GM21723 (cell line): ENCODE data around the gene IQSEC1.

Experiments
- ATAC-seq: cut with Tn5 transposase; IDR thresholded peaks from one replicate; pipeline ENCODE4 v1.9.1; 2021; ENCODE audit warnings: mild to moderate bottlenecking, moderate library complexity; ENCODE audit not compliant: unreplicated experiment

The IQSEC1 gene

DNA sequence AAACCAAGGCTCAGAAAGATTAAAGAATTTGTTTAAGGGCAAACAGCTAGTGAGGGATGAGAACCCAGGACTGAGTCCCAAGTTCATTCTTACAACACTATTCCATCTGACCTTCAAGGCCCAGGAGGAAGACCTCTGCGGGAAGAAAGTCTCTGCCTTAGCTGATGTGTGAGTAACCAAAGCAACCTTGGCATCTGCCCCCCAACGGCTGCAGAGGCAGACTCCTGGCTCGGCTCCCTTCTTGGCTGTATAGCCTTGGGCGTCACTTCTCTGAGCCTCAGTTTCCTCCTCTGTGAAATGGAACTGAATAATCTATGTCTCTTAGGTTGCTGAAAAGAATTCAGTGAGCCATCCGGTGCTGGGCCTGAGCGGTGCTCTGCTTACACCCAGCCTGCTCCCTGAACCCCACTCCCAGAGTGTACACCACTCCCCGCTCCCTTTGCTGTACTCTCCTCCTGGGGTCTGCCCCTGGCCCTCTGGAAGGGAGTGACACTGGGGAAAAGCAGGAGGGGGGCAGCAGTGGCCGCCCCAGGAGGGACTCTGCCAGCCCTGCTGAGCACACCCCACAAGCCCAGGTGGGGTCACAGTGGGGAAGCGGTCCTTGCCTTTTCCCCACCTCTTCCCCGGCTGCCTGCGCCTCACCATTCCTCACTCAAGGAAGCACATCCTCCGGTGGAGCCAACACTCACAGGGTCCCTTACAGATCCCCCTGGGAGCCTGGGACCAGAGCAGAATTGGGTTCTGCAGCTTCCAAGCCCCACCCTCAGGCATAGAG is 97.3 kb downstream of the IQSEC1 start:
- ATAC-seq = no peak

DNA sequence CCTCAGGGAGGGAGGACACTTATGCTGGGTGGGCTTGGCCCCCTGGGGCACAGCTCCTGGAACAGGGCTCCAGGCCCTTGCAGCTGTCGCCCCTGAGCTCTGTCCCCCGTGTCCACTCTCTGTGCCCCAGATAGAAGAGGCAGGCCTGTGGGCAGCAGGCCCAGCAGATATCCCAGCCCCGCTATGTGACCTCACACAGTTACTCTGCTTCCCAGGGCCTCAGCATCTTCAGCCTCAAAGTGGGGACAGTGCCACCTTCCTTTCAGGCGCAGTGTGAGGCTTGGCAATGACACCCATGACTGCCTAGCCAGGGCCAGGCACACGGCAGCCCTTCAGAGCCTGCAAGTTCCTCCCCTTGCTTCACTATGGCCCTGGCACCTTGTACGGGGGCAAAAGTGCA is 98.4 kb downstream of the IQSEC1 start:
- ATAC-seq = no peak

DNA sequence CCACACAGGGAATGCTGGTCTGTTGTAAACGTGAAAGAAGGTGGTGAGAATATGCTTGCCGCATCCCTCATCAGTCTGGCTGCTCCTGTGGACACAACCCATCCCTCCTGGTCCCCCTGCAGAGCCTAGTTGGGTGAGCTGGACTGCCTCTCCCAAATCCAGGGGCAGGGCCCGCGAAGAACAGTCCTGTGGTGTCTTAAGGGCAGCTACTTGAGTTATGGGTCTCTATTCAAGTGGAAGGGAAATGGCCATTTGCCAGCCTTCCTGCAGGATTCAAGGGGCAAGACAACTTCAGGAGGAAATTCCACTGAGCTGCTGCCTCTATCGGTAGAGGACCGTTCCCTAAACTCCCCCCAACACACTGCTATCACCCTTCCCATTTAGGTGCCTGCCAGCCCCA is 98.9 kb downstream of the IQSEC1 start:
- no peak for ATAC-seq

DNA sequence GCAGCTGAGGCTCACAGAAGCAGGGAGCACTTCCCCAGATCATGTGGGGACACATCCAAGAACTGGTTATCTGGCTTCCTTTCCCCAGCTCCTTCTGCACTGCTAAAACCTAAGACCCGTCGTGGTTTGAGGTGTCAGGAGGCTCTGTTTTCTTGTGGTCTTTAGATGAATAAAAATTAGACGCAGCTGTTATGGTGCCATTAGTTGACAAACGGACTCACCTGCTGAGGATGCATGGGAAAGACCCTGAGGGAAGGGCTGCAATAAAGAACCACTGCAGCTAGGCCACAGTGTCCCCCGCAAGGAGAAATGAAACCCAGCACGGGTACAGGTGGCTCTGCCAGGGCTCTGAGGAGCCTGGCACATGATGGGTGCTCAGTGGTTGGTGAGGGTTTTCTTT is 99.4 kb downstream of the IQSEC1 start:
- no peak for ATAC-seq

DNA sequence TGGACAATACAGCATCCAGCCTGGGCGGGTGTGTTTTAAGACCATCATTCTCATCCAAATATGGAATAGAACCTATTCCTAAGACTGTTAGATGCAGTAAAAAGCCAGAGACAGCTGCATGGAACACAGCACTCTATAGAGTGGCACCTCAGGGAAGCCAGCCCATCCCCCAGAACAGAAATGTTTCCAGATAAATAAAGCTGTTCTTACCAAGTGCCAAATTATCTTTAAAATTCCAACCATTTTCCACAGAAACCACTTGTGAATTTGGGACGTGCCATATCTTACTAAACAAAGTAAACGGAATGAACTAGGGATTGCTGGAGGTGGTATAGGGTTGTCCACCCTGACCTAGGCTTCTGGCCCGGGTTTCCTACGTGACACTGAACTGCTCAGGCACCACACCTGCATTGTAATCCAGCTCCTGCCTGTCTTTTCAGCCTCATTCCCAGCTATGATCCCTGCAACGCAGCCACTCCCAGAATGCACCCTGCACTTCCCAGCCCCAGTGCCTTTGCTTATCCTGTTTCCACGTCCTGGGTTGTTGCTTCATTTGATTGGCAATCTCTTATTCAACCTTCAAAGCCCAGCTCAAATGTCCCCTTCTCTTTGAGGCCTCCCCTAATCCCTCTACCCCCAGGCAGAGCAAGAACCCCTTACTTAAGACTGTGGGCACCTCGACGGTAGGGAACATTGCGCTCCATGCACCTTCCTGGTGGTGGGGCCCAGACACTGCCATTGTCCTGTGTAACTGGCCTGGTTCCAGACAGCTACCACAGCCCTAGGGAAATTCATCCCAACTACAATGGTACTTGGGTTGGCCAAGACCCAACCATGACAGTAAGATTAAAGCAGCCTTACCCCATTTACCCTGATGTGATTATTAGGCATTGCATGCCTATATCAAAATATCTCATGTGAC is 100.2 kb downstream of the IQSEC1 start:
- no peak for ATAC-seq

DNA sequence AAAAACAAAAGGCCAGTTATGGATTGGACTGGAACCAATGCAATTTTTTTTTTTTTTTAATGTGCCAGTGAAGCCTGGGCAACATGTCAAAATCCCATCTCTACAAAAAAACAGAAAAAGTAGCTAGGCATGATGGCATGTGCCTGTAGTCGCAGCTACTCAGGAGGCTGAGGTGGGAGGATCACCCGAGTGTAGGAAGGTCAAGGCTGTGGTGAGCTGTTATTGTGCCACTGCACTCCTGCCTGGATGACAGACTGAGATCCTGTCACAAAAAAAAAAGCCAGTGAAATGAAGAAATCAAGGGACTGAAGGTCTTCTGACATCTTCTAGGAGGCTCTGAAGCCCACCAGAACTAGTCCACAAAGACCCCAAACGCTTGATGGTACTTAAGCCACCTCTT is 101.2 kb downstream of the IQSEC1 start:
- ATAC-seq = no peak

DNA sequence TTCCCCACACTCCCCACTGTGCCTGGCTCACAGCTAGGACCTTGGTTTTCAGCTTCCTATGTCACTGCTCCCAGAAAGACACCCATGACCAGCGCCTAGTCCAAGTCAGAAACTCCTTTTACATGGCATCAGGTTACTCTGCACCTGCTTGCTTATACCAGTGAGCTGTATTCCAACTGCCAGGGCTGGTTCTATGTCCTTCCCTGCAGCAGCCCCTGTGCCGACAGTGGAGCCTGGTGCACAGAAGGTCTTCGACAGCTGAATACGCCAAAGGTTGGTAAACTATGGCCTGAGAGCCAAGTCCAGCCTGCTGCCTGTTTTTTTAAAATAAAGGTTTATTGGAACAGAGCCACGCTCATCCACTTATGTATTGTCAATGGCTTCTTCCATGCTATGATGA is 102.5 kb downstream of the IQSEC1 start:
- ATAC-seq = no peak

DNA sequence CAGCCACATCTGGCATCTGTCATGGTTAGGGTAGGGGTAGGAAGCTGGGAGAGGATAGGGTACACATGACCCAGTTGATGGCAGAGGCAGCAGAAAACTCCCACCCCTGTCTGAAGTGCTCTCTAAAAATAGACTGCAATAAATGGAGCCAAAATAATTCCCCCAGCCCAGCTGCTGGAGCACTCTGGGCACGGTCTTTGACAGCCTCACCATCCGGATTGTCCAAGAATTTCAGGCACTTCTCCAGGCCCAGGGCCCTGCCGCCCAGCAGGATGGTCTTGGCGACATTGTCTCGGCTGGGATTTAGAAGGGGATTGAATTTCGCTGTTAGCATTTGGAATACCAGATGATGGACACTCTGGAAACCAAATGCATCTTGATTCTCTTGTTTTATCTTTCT is 103.7 kb downstream of the IQSEC1 start:
- ATAC-seq = no peak

DNA sequence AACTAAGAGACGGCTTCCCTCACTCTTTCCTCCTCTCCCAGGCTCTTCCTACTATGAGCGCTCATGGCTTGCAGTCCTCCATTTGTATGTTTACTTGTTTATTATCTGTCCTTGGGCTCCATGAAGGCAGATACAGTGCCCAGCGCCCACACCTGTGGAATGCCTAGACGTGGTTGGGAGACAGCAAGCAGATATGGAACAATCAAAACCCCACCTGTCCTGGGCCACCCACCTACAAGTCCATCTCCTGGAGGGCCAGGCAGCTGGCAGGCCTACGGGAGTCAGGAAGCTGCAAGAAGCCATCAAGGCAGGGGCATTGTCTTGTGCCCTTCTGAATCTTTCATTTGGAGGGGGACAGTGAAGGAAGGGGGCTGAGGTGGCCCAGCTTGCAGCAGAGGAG is 104.7 kb downstream of the IQSEC1 start:
- ATAC-seq = no peak

DNA sequence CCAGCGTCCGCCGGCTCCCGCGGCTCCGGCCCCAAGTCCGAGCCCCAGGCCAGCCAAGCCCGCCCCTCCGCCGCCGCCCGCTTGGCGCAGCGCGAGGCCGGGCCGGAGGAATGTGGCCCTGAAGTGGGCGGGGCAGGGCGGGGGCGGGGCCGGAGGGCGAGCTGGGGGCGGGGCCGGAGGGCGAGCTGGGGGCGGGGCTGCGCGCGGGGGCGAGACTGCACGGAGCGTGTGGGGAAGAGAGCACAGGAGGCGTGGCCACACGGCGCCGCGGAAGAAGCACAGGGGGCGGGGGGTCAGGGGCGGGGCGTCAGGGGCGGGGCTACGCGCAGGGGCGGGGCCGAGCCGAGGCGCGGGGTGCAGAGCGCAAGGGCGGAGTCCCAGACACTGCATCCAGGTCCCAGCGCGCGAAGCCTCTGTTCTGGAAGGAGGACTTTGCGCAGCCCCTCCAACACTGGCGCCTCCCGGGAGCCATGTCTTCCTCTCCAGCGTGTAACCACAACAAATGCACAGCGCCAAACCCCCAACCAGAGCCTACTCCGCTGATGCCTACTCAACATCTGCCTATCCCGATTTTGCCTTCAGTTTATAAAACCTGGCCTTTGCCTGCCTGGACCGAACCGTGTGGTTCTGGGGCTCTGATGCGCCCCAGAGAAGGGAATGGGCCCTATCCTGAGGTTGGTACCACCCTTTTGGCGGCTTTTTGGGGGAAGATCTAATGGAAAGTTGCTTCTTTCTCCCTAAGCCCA is 105.5 kb downstream of the IQSEC1 start:
- ATAC-seq = peak; percentile 74

DNA sequence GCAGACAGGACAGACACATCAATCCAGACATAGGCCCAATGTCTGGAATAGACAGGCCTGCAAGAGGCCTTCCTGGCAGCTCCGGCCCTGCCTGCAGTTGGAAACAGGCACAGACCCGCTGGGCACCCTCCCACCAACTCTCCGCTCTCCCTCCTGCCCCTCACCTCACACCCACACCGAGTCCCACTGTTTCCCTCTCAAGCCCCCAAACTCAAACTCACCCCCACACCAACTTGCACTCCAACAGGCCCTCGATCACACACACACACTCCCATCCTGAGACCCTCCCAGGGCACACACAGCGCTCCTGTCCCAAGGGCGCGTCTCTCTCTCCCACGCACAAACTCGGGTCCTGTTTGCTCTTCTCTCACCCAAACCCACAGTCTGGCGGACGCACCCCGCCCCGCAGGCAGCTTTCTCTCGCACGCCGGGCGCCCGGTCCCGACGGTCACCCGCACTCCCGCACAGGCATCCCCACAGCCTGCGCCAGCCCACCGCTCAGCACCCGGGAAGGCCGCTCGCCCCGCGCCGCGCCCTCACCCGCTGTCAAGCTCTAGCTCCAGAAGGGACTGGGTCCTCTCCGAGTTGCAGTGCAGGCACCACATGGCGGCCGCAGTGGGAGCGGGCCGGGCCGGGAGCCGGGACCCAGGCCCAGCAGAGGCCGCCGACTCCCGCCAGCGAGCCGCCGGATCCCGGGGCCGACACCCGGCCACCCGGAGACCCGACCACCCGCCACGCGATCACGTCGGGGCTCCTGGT is 106.2 kb downstream of the IQSEC1 start:
- peak; percentile 15 for ATAC-seq

DNA sequence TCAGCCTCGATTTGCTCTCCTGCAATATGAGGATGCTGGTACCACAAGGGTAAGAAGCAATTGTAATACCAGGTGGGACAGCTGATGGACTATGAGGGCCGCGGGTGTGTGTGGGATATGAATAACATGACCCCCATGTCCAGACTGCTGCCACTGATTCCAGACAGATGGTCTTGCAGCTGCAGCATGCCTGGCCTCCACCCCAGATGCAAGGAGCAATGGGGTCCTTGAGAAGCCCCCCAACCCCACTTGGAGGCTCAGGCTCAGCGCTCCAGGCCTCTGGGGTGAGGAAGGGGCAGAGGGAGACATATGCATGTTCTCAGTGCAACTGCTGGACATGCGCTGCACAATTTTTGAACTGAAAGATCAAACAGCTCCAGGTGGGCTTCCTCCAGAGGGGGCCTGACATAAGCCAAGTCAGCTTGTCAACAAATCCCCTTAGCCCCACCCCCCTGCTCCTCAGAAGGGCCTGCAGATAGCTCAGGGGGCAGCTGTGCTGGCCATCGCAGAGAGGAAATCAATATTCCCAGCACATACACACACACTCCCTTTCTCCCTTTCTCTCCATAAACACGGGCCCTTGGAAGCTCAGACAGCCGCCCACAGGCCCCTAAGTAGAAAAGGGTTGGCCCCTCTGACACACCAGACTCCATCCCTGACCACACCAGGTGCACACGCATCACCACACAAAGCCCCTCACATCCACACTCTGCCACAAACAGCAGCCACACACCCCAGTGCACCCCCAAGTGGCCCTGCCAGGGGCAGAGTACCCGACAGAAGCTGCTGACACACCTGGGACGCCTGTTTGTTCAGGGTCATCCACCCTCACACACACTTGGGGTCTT is 107.0 kb downstream of the IQSEC1 start:
- no peak for ATAC-seq

DNA sequence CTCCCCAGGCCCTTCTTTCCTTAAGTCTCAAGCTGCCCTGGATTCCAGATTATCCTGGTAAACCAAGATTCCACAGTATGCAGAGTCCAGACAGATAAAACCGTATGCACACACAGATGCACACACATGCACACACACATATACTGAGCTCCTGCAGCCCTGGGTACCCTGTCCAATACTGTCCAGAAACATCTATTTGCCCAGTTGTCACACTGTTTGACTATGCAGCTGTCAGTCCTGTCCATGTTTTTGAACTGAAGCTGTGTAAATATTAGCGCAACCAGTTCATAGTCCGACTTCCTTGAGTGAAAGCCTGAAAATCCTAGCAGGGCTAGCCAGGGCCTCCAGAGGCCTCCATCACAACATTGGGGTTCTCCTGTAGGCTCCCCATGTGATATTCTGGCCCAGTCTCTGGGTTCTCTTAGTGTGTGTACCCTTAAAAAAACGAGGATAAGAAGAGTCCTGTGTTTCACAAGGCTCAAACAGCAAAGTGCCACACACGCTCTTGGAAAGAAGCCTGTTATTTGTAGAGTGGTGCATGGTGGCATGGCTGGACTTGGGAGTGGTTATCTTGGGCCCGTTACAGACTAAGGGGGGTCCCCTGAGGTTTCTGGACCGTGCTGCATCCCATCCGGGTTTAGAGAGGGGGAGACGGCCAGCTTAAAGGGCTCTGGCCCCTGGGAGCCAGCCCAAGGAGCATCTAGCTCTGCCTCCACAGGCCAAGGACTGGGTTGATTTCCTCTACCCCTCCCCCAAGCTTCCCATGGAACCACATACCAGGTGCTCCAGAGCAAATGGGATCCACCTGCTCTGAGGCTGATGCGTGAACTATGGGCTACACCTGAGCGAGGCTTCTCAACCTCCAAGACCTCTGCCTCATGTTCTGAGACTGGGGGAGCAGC is 108.3 kb downstream of the IQSEC1 start:
- no peak for ATAC-seq

DNA sequence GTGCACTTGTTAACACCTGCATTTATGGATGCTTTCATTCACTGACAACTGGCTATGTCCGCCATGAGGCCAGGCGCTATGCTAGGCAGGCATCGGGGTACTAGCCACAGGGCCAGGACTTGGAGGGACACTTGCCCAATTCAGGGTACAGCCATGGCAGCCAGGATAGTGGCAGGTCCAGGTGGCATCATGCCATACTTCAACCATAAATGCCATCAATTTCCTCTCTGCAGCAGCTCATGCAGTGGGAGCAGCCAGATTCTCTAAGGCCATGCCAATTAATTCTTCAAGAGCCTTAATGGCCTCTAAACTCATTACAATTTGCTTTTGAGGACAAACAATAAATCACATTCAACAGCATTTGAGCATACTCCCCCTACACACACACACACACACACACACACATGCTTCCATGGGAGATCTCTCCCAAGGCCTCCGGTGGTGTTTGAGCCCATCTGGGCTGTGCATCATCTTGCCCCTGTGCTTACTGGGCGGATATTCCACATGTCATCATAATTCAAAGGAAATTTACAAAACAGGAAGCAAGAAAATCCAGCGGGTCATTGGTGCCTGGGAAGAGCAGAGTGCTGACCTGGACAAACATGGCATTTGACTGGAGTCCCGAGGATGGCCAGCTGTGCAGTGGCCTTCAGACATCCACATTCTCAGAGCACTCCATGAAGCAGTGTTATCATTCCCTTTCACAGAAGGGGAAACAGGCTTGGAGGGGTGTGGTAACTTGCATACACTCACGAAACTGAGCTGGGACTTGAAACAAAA is 109.1 kb downstream of the IQSEC1 start:
- ATAC-seq = no peak

DNA sequence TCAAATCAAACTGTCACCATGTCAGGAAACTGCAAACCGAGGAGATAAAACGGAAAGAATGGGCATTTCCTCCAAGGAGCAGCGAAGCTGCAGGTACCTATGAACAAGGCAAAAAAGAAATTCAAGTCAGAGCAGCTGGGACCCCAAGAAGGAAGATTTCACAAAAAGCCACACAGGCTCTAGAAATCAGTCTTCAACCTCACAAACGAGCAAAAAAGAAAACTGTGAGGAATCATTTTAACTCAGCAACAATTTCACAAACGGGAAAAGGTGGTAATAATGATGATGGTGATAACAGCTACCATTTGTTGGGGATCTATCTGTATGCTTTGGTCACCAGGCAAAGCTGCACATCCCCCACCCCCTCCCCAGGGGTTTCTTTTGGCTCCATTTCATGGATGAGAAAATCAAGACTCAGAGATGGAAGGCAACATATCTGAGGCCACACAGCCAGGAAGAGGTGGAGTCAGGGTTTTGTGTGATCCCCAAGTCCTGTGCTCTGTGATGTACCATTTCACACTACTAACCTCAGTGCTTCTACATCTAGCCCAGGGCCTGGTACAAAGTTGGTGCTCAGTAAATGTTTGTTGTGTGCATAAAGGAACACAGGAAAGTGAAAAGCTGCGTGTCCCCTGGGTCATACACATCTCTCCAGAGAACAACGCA is 109.9 kb downstream of the IQSEC1 start:
- ATAC-seq = no peak

DNA sequence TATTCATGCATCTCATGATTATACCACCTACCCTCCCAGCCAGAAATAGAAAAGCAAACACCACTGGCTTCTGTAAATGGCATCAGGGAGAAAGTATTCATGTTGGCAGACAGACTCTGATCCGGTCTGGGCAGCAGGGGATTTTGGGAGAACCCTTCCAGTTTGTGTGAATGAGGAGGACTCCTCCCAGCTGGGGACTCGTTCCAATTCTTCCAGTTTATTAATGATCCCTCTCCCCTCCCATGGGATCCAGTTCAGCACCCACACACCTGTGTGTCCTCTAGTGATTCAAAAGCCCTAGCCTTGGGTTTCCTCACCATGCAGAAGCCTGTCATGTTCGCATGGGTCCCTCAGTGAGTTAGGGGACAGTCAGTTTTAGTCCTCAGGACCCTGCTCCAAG is 110.9 kb downstream of the IQSEC1 start:
- ATAC-seq = no peak

DNA sequence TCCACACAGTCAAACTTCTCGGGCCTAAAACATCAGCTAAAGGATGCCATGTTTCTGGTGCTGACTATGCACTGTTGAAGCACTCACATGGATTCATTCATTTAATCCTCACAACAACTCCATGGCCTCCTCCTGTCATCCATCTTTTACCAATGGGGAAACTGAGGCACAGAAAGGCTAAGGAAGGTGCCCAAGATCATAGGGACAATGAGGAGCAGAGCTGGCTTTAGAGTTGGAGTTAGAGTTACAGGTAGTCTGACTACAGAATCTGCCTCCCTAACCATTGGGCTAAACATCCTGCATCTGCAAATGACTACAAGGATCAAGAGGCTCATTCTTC is 111.6 kb downstream of the IQSEC1 start:
- no peak for ATAC-seq
